NCI-H1092 (cell line): ENCODE data around the gene CFHR1.

Experiments
- DNase-seq: peaks from one replicate; lab custom pipeline; 2025; lab: John Stamatoyannopoulos, UW

The CFHR1 gene

DNA sequence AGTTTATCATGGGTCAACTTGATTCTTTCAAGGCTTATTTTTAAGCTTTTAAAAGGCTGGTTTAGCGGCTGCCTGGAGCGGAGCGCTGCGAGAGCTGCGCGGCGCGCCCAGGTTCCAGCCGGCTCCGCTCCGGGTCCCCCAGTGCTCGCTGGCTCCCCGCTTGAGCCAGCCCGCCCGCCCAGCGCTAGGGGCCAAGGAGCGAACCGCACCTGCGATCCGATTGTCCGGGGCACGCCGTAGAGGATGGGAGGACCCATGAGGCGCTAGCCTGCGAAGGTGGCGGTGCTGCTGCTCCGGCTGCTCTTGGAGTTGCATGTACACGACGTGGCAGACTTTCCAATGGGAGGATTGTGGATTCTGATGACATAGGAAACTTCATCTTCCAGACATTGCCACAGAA lies 58.4 kb downstream of the CFHR1 start:
- DNase-seq = no peak
